ENCODE data around the gene AHNAK.

The AHNAK gene

DNA sequence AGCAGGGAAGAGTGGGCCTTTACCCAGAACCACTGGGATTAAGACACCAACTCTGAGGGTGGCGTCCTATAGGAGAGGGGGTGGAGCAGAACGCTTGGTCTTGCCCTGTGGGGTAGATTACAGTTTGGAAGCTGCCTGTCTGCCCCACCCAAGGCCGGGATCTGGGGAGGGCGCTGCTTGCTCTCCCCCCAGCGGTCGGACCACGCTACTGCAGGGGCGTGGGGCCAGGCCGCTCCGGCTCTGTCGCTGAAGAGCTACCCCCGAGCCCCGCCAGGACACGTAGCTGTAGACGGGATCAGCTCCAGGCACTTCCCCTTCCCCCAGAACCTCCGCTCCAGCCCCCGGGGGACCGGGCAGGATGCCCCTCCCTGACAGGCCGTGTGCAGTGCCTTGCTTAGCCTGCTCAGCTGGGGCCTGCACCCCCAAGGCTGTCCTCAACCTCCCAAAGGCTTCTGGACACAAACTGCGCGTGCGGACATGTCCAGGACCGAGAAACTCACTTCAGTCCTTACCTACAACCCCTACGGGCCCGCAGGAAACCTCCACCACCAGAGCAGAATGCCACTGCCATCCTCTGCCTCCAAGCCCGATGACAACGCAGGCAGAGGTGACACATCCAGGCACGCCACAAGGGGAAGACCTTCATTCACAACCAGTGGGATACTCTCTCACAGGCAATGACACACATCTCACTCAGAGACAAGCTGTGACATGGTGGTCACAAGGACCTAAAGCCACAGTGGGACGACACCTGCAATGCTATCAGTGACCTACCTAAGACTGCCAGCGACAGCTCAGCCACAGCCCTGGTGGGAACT is 3.6 kb downstream of the AHNAK start:
- Histone ChIP-seq H3K4me3 (ENCODE audit: low read depth, low read length) (peak overlapping the region; percentile 97), H3K36me3 (ENCODE audit: insufficient read depth, low read length) (0 out of 2 replicates have a peak, but pooled peaks cover 3% of the 10 kb centered on the region), H3K79me2 (ENCODE audit: control insufficient read depth, insufficient read depth, low read length, unreplicated experiment) (peaks cover 96% of the 10 kb centered on the region), H2AFZ (ENCODE audit: low read length, unreplicated experiment) (no peak overlapping the region), H3K27ac (ENCODE audit: low read depth, low read length) (peak overlapping the region; percentile 74), H3K4me1 (ENCODE audit: control insufficient read depth, insufficient read depth, low read length, unreplicated experiment) (peaks cover 50% of the 10 kb centered on the region), H3K27me3 (ENCODE audit: insufficient read depth, low read length) (no peaks in the 10 kb centered on the region)

DNA sequence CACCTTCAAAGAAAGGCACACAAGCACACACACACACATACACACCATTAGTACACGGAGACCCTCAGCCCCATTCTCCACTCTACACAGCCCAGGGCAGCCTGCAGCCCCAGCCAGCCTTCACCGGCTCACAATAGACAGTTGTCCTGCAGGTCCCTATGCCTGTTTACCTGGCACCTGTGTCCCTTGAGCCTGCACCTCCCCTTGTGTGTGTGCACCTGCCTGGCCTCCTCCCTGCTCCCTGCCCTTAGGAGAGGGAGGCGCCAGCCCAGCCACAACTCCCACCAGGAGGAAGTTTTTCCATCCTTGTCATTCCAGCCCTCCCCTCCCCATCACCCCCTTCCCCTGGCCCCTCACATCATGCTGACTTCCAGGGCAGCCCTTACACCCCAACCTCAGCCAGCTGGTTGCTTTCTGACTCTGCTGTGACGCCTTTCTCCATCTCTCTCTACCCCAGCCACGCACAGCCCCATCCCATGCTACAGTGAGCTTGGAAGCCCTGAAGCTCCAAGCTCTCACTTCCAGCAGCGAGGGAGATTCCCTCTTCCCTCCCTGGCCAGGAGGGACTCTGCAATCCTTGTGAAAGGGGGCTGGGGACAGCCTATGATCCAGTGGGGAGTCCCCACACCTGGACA is 4.4 kb downstream of the AHNAK start:
- no peak overlapping the region for H2AFZ ChIP-seq (ENCODE audit: low read length, unreplicated experiment)
- peak overlapping the region; percentile 97 for H3K4me3 ChIP-seq (ENCODE audit: low read depth, low read length)
- H3K4me1 ChIP-seq (ENCODE audit: control insufficient read depth, insufficient read depth, low read length, unreplicated experiment) = peaks cover 48% of the 10 kb centered on the region
- 0 out of 2 replicates have a peak, but pooled peaks cover 3% of the 10 kb centered on the region for H3K36me3 ChIP-seq (ENCODE audit: insufficient read depth, low read length)
- no peaks in the 10 kb centered on the region for H3K27me3 ChIP-seq (ENCODE audit: insufficient read depth, low read length)
- H3K79me2 ChIP-seq (ENCODE audit: control insufficient read depth, insufficient read depth, low read length, unreplicated experiment) = peaks cover 96% of the 10 kb centered on the region
- H3K27ac ChIP-seq (ENCODE audit: low read depth, low read length) = peak overlapping the region; percentile 74

DNA sequence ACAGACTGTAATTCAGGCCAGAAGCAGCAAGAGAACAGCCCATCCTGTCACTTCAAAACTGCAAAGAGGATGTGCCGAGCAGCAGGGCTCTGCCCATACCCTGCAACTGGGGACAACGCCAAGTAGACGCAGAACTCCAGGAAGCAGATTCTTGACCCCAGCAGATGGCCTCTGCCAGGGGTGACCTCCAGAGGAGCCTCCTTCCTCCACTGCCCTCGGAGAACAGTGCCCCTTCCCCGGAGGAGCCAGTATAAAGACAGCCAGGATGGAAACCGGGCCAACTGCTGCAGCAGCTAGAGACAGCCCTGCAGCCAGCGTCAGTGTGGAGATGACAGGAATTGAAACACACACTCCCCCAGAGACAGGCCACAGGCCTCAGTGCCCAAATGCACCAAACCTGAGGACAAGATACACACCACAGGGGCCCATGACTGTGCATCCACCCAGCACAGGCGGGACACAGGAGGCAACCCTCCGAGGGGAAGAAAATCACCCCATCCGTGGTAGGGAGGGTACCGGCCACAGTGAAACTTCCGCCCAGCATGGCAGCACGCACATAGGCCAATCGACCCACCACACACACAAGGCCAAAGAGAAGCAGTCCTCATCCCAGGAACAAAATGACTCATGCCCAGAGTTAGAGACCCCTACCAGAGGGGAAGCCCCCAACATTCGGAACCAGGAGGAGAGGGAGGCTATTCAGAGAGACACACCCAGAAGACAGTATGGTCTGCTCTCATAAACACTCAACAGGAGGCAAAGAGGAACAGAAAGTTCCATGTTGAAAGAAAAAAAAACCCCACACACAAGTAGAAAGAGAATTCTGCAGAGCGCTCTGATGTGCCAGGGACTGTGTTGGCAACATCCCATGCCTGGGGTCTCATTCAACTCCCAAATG is 5.6 kb downstream of the AHNAK start:
- Histone ChIP-seq H2AFZ (ENCODE audit: low read length, unreplicated experiment) (no peak overlapping the region), H3K4me1 (ENCODE audit: control insufficient read depth, insufficient read depth, low read length, unreplicated experiment) (peaks cover 53% of the 10 kb centered on the region), H3K79me2 (ENCODE audit: control insufficient read depth, insufficient read depth, low read length, unreplicated experiment) (peaks cover 99% of the 10 kb centered on the region), H3K27ac (ENCODE audit: low read depth, low read length) (peak overlapping the region; percentile 74), H3K27me3 (ENCODE audit: insufficient read depth, low read length) (no peaks in the 10 kb centered on the region), H3K36me3 (ENCODE audit: insufficient read depth, low read length) (0 out of 2 replicates have a peak, but pooled peaks cover 3% of the 10 kb centered on the region), H3K4me3 (ENCODE audit: low read depth, low read length) (peak overlapping the region; percentile 97)

DNA sequence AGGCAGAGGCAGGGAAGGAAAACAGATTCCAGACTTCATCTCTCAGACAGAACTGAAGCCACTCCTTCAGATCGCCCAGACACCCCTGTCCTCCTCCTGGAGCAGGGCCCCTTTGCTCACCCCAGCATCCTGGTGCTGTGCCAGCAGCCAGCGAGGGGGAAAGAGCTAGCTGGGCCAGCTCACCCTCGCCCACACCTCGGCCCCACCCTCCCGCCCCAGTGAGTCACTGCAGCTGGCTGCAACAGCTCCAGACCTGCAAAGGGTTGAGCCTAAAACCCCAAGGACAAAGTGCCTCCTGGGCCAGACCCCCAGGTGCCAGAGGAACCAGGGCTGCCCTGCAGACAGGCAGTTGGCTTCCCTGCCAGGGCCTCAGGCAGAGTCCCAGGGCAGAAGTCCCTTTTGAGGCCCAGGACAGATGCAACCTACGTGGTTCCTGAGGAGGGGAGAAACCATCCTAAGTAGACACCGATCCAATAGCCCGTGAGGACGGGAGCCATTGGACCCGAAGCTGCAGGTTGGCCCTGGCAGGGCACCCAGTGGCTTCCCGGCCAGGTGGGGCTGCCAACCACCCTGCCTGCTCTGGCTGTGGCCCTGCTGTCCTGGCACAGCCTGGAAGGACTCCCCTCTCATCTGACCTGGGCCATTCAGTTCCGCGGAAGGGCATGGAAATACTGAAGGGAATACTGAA is 7.2 kb downstream of the AHNAK start:
- H3K4me1 ChIP-seq (ENCODE audit: control insufficient read depth, insufficient read depth, low read length, unreplicated experiment) = peaks cover 55% of the 10 kb centered on the region

DNA sequence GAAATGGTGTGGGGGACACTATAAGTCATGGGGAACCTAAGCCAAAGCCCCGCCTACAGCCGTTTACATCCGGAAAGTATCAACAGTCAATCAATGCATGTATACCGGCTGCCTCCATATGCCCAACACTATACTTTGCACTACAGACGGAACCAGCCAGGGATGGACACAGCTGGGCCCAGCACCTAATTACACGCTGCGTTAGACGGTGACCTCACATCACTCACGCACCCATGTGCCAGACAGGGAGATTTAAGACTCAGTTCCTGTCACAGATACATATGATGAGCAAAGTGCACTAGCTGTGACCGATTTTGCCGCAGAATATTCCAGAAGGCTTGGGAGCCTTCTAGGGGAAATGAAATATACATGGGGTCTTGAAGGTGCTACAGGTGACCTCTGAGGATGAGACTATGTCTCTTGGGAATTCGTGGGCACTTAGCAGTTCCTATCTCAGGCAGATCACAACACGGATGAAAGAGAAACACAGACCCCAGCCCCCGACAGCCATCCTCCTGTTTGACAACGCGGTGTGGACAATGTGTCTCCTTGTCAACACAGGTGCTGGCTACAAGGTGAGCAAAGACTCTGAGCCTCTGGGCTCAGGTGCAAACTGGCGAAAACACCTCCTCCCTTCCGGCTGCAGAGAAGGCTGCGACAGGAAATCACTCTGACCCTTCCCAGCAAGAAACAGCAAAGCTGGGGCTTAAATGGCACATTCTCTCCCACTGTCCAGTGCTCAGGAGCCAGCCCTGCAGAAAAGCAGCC is 8.0 kb downstream of the AHNAK start:
- H3K4me1 ChIP-seq (ENCODE audit: control insufficient read depth, insufficient read depth, low read length, unreplicated experiment) = peaks cover 55% of the 10 kb centered on the region
- H3K27me3 ChIP-seq (ENCODE audit: insufficient read depth, low read length) = no peaks in the 10 kb centered on the region
- peaks cover 19% of the 10 kb centered on the region for H3K36me3 ChIP-seq (ENCODE audit: insufficient read depth, low read length)
- H2AFZ ChIP-seq (ENCODE audit: low read length, unreplicated experiment) = no peak overlapping the region
- peak overlapping the region; percentile 45 for H3K4me3 ChIP-seq (ENCODE audit: low read depth, low read length)
- H3K79me2 ChIP-seq (ENCODE audit: control insufficient read depth, insufficient read depth, low read length, unreplicated experiment) = peaks cover 99% of the 10 kb centered on the region
- peak overlapping the region; percentile 4; the same call in 1 of the 2 replicates for H3K27ac ChIP-seq (ENCODE audit: low read depth, low read length)

More for the DNA sequence above, 7.2 kb downstream of the AHNAK start:
- Histone ChIP-seq H3K27ac (ENCODE audit: low read depth, low read length) (peak overlapping the region; percentile 70), H3K36me3 (ENCODE audit: insufficient read depth, low read length) (peaks cover 12% of the 10 kb centered on the region), H3K4me3 (ENCODE audit: low read depth, low read length) (peak overlapping the region; percentile 64), H3K79me2 (ENCODE audit: control insufficient read depth, insufficient read depth, low read length, unreplicated experiment) (peaks cover 99% of the 10 kb centered on the region), H2AFZ (ENCODE audit: low read length, unreplicated experiment) (no peak overlapping the region), H3K27me3 (ENCODE audit: insufficient read depth, low read length) (no peaks in the 10 kb centered on the region)

DNA sequence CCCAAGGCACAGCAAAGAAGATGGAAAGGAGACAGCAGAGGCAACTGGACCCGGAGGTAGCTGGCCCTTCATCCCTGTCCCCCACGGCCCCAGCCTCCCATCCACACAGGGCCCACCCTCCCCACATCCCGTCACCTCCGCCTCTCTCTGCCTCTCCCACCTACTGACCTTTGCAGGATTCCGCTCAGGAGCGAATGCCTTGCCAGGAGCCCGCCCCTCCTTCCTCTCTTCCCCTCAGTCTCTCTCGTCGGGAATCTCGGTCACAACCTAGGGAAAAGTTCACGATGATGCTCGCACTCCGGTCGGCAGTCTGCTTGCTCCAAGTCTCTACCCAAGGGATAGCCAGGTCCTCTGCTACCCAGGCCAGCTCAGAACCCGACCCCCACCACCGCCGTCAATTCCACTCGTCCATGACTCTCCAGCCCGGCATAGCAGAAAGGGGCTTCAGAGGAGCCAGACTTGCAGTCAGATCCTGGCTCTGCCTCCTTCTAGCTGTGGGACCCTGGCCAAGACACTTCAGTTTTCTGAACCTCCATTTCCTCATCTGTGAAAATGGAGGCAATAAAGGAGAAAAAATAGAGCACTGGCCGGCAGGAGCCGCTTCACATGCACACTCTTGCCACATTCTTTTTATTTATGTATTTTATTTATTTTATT is 10.2 kb downstream of the AHNAK start:
- H3K27me3 ChIP-seq (ENCODE audit: insufficient read depth, low read length) = no peaks in the 10 kb centered on the region
- H3K27ac ChIP-seq (ENCODE audit: low read depth, low read length) = no peak overlapping the region
- H3K79me2 ChIP-seq (ENCODE audit: control insufficient read depth, insufficient read depth, low read length, unreplicated experiment) = peaks cover 99% of the 10 kb centered on the region

DNA sequence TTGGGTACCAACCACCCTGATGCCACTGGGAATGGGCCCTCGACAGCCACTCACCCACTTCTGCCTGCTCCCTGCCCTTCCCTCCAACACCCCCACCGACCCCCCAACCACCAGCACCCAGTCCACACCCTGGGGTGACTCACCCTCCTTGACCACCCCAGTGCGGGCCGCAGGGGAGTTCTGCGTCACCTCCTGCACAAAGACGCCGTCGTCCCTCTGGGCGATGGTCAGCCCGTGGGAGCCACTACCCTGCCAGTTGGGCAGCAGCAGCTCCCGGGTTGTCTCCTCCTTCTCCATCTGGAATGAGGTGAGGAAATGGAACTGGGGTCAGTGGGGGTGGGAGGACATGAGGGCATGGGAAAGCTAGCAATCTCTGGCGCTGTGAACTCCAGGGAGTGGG is 10.8 kb downstream of the AHNAK start:
- Histone ChIP-seq H3K27ac (ENCODE audit: low read depth, low read length) (no peak overlapping the region), H3K4me3 (ENCODE audit: low read depth, low read length) (no peak overlapping the region), H3K4me1 (ENCODE audit: control insufficient read depth, insufficient read depth, low read length, unreplicated experiment) (peaks cover 36% of the 10 kb centered on the region), H3K36me3 (ENCODE audit: insufficient read depth, low read length) (peaks cover 47% of the 10 kb centered on the region), H3K79me2 (ENCODE audit: control insufficient read depth, insufficient read depth, low read length, unreplicated experiment) (peaks cover 99% of the 10 kb centered on the region), H2AFZ (ENCODE audit: low read length, unreplicated experiment) (no peak overlapping the region), H3K27me3 (ENCODE audit: insufficient read depth, low read length) (no peaks in the 10 kb centered on the region)

More for the DNA sequence above, 10.2 kb downstream of the AHNAK start:
- Histone ChIP-seq H2AFZ (ENCODE audit: low read length, unreplicated experiment) (no peak overlapping the region), H3K4me3 (ENCODE audit: low read depth, low read length) (no peak overlapping the region), H3K36me3 (ENCODE audit: insufficient read depth, low read length) (peaks cover 41% of the 10 kb centered on the region), H3K4me1 (ENCODE audit: control insufficient read depth, insufficient read depth, low read length, unreplicated experiment) (peaks cover 42% of the 10 kb centered on the region)

DNA sequence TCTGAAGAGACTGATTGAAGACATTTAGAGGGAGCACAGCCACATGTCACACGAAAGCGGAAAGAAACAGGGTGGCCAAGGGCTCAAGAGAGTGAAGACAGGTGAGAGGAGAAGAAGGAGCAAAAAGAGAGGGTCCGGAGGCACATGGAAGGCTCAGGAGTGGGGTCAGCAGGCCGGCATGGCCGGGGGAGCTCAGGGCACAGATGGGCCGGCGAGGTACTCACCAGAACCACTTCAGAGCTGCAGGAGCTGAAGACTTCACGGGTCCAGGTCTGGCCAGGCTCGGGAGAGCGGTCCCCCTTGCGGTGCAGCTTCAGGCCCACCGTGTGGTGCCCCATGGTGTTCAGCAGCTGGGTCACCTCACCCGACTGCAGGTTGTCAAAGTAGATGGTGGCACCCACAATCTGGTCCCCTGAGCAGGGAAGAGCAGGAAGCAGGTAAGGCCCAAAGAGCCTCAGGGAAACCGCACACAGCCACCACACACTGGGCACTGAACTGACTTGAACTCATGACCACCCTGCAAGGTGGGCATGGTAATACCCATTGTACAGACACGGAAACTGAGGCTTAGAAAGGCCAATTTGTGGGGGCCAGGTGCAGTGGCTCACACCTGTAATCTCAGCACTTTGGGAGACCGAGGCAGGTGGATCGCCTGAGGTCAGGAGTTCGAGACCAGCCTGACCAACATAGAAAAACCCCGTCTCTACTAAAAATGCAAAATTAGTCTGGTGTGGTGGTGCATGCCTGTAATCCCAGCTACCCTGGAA is 11.6 kb downstream of the AHNAK start:
- H3K27ac ChIP-seq (ENCODE audit: low read depth, low read length) = no peak overlapping the region
- peaks cover 56% of the 10 kb centered on the region for H3K36me3 ChIP-seq (ENCODE audit: insufficient read depth, low read length)

DNA sequence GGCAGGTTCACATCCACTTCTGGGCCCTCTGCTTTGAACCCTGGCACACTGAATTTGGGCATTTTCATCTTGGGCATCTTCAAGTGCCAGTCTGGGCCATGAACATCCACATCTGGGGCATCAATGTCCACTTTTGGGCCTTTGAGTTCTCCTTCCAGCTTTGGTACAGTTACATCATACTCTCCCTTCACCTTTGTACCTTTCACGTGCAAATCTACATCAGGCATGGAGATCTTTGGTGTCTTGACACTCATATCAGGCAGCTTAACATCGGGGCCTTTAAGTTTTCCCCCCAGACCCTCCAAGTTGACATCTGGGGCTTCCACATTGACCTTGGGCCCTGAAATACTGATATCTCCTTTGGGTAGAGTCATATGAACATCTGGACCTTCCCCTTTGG is 14.5 kb downstream of the AHNAK start:
- peaks cover 89% of the 10 kb centered on the region for H3K79me2 ChIP-seq (ENCODE audit: control insufficient read depth, insufficient read depth, low read length, unreplicated experiment)
- no peak overlapping the region for H3K27ac ChIP-seq (ENCODE audit: low read depth, low read length)
- H3K36me3 ChIP-seq (ENCODE audit: insufficient read depth, low read length) = peaks cover 69% of the 10 kb centered on the region
- no peaks in the 10 kb centered on the region for H3K27me3 ChIP-seq (ENCODE audit: insufficient read depth, low read length)
- H3K4me3 ChIP-seq (ENCODE audit: low read depth, low read length) = no peak overlapping the region
- no peak overlapping the region for H2AFZ ChIP-seq (ENCODE audit: low read length, unreplicated experiment)
- H3K4me1 ChIP-seq (ENCODE audit: control insufficient read depth, insufficient read depth, low read length, unreplicated experiment) = peaks cover 7% of the 10 kb centered on the region

More for the DNA sequence above, 11.6 kb downstream of the AHNAK start:
- Histone ChIP-seq H3K79me2 (ENCODE audit: control insufficient read depth, insufficient read depth, low read length, unreplicated experiment) (peaks cover 98% of the 10 kb centered on the region), H3K4me3 (ENCODE audit: low read depth, low read length) (no peak overlapping the region), H3K27me3 (ENCODE audit: insufficient read depth, low read length) (no peaks in the 10 kb centered on the region), H3K4me1 (ENCODE audit: control insufficient read depth, insufficient read depth, low read length, unreplicated experiment) (peaks cover 29% of the 10 kb centered on the region), H2AFZ (ENCODE audit: low read length, unreplicated experiment) (no peak overlapping the region)
